B cell (primary cell): ENCODE data around the gene TMEM253. TPM values are rescaled to one million over a fixed set of nuclear protein-coding genes. Genes with fewer than 3 reads are reported as not detected.

Experiments
- ATAC-seq: fragments of 200-7000 bp; cut with Tn5 transposase; one replicate; pipeline ENCODE4 v1.10.0; 2021; ENCODE audit warnings: low read depth, mild to moderate bottlenecking, moderate number of reproducible peaks, moderate library complexity
- CTCF ChIA-PET: fragments of 350-600 bp; sonication (Branson Sonifier 250); formaldehyde crosslinking; loops from one replicate; lab custom pipeline; 2021; ENCODE audit warnings: antibody characterized with exemption, inconsistent platforms; lab: Charles Lee
- POLR2A ChIA-PET: fragments of 350-600 bp; sonication (Branson Sonifier 250); formaldehyde crosslinking; loops from one replicate; lab custom pipeline; 2021; ENCODE audit warnings: antibody characterized with exemption; lab: Charles Lee
- DNase-seq: peaks from one replicate; pipeline ENCODE4 v3.0.0; 2013
- H2AFZ ChIP-seq: 2 replicates; pipeline ENCODE4 v1.6.1; 2012; ENCODE audit warnings: mild to moderate bottlenecking, low read depth, low read length; ENCODE audit not compliant: insufficient read depth, poor library complexity, severe bottlenecking
- H3K27ac ChIP-seq, 2 donors: 1 replicate in 1 of 2; 2 replicates in 1 of 2; pipeline ENCODE4 v1.5.1; 2012 to 2013; ENCODE audit warnings: low read length in 2 of 2, mild to moderate bottlenecking in 2 of 2, moderate library complexity in 1 of 2
- H3K27me3 ChIP-seq, 4 experiments: fragments of 200-600 bp in 1 of 4; sonication (generic) in 1 of 4; replicated peaks in 1 of 4; 1 replicate in 2 of 4; 2 replicates in 2 of 4; pipeline versions ENCODE4 v1.6.1 to v1.7.0; 2013 to 2016; ENCODE audit warnings: low read length in 3 of 4, mild to moderate bottlenecking in 2 of 4, mixed read lengths in 1 of 4, moderate library complexity in 1 of 4; ENCODE audit not compliant: insufficient read depth in 4 of 4, control insufficient read depth in 3 of 4; ENCODE audit errors: control extremely low read depth in 1 of 4
- H3K36me3 ChIP-seq, 2 experiments: replicated peaks in 1 of 2; 1 replicate in 1 of 2; 2 replicates in 1 of 2; pipeline versions ENCODE4 v1.6.1 to v1.7.1; 2013; ENCODE audit warnings: low read length in 1 of 2; ENCODE audit not compliant: insufficient read depth in 2 of 2, control insufficient read depth in 1 of 2; ENCODE audit errors: control extremely low read depth in 1 of 2, extremely low read depth in 1 of 2
- H3K4me1 ChIP-seq, 2 donors: fragments of 200-600 bp in 1 of 2; sonication (generic) in 1 of 2; 1 replicate in 1 of 2; 2 replicates in 1 of 2; pipeline versions ENCODE4 v1.5.1 to v1.6.1; 2013 to 2017; ENCODE audit warnings: low read length in 2 of 2; ENCODE audit not compliant: control insufficient read depth in 2 of 2, insufficient read depth in 2 of 2
- H3K4me2 ChIP-seq: replicated peaks from 2 replicates; pipeline ENCODE3; 2012; ENCODE audit warnings: mild to moderate bottlenecking, low read depth, low read length; ENCODE audit not compliant: poor library complexity, severe bottlenecking
- H3K4me3 ChIP-seq, 5 experiments: fragments of 200-600 bp in 1 of 5; sonication (generic) in 1 of 5; 1 replicate in 3 of 5; 2 replicates in 2 of 5; pipeline versions ENCODE4 v1.5.1 to v1.7.0; 2011 to 2016; ENCODE audit warnings: low read length in 4 of 5, mild to moderate bottlenecking in 4 of 5, low read depth in 2 of 5, control low read depth in 1 of 5, moderate library complexity in 1 of 5; ENCODE audit not compliant: insufficient read depth in 1 of 5; ENCODE audit errors: control extremely low read depth in 1 of 5, extremely low read depth in 1 of 5
- H3K79me2 ChIP-seq: fragments of 200-600 bp; sonication (generic); one replicate; pipeline ENCODE4 v1.6.0; 2016; ENCODE audit warnings: low read length; ENCODE audit not compliant: control insufficient read depth, insufficient read depth
- H3K9ac ChIP-seq: fragments of 200-600 bp; sonication (generic); 2 replicates; pipeline ENCODE4 v1.6.1; 2017; ENCODE audit warnings: mild to moderate bottlenecking, low read length, moderate library complexity
- H3K9me3 ChIP-seq, 3 donors: one replicate each; pipeline versions ENCODE4 v1.6.1 to v1.7.1; 2013; ENCODE audit warnings: low read length in 2 of 3; ENCODE audit not compliant: control insufficient read depth in 2 of 3, insufficient read depth in 1 of 3; ENCODE audit errors: control extremely low read depth in 1 of 3
- H4K20me1 ChIP-seq: 2 replicates; pipeline ENCODE4 v1.6.0; 2012; ENCODE audit warnings: mild to moderate bottlenecking, low read length; ENCODE audit not compliant: insufficient read depth, control insufficient read depth, poor library complexity, severe bottlenecking
- H3K27ac Mint-ChIP-seq: one replicate; pipeline ENCODE4 v1.8.0; 2021; ENCODE audit warnings: mixed read lengths
- H3K27me3 Mint-ChIP-seq: one replicate; pipeline ENCODE4 v1.8.0; 2021; ENCODE audit warnings: mixed read lengths
- H3K4me1 Mint-ChIP-seq: one replicate; pipeline ENCODE4 v1.8.0; 2021; ENCODE audit warnings: mixed read lengths
- H3K4me3 Mint-ChIP-seq: one replicate; pipeline ENCODE4 v1.8.0; 2021; ENCODE audit warnings: mixed read lengths
- H3K9me3 Mint-ChIP-seq: one replicate; pipeline ENCODE4 v1.8.0; 2022; ENCODE audit warnings: mixed read lengths; ENCODE audit not compliant: insufficient read depth
- CTCF ChIP-seq: fragments of 200-600 bp; IDR thresholded peaks from one replicate; pipeline ENCODE4 v1.8.0; 2022; ENCODE audit warnings: antibody characterized with exemption, mild to moderate bottlenecking
- EZH2 ChIP-seq: IDR thresholded peaks from 2 replicates; pipeline ENCODE4 v1.6.1; 2012; ENCODE audit warnings: borderline replicate concordance, low read depth, mild to moderate bottlenecking, moderate library complexity, low read length; ENCODE audit not compliant: insufficient read depth, poor library complexity, severe bottlenecking
- WGBS: methylation state at CpG from one replicate; pipeline ENCODE4 v1.1.5; 2013; ENCODE audit warnings: missing lambda C conversion rate; ENCODE audit not compliant: insufficient coverage; 5-methylcytosine and 5-hydroxymethylcytosine counted together
- intact Hi-C: fragments of 100-400 bp; cut with micrococcal nuclease; formaldehyde crosslinking; loops from one replicate; pipeline ENCODE4 v1.10.0; 2022
- polyA plus RNA-seq: library from polyadenylated mRNA; depleted of rRNA; stranded (reverse); fragments of >200 nt; gene quantifications from 2 replicates; pipeline ENCODE4 v1.2.3, GENCODE V29; 2012
- total RNA-seq, 2 donors: library from RNA; stranded (reverse); fragments of 120-200 nt in 1 of 2; gene quantifications; 1 replicate in 1 of 2; 2 replicates in 1 of 2; pipeline versions ENCODE4 v1.2.3 to v1.2.4, GENCODE V29; 2013 to 2022

The TMEM253 gene
- total and polyA plus RNA-seq, 2 donors (not counting 1 experiment from before 2014, with no cell fraction given): not detected

- intact Hi-C loops: no loop called here
- Mint-ChIP-seq H3K4me1 (no peaks in the 10 kb centered on the region), H3K27ac (no peak overlapping the region), H3K27me3 (peaks cover 35% of the 10 kb centered on the region), H3K9me3 (no peaks in the 10 kb centered on the region), H3K4me3 (no peak overlapping the region)
- H3K27ac ChIP-seq: no peak overlapping the region
- H3K4me3 ChIP-seq: no peak overlapping the region
- POLR2A ChIA-PET: no interaction called here
- H3K27me3 ChIP-seq: peaks cover 0 to 10% (median 5%) of the 10 kb centered on the region in 4 experiments
- CTCF ChIA-PET: interaction anchor here (1.3 to 1.4 kb wide), 2 partner anchors 15 to 39 kb away, joined by 4 to 6 read pairs; no protein-coding TSS in a partner anchor
- H4K20me1 ChIP-seq: no peaks in the 10 kb centered on the region
- H3K9me3 ChIP-seq: no peaks in the 10 kb centered on the region
- no peak overlapping the region for H3K4me2 ChIP-seq
- ATAC-seq (no peak), DNase-seq (no peak)
- no peaks in the 10 kb centered on the region for H3K36me3 ChIP-seq
- H2AFZ ChIP-seq: no peak overlapping the region
- no peaks in the 10 kb centered on the region for H3K4me1 ChIP-seq
- H3K9ac ChIP-seq: no peak overlapping the region
- no peak for TF ChIP-seq EZH2
- TF ChIP-seq CTCF: no peak
- WGBS: 94% methylated on average over 19 of the region's 20 CpGs
- H3K79me2 ChIP-seq: no peaks in the 10 kb centered on the region
These were observed 47.4 kb upstream of the TMEM253 start for GRCh38 chr14:21053184-21054122.
